CMK (cell line): Measurements from ENCODE around the gene ZP3.
"Not testable (repeated sequence)": the region's sequence is repeated elsewhere in the genome, so short reads cannot be mapped to it uniquely, and the experiment has no call there.

Experiments used
- DNase-seq: peaks from one replicate; pipeline ENCODE4 v3.0.0-alpha.2; 2010; ENCODE audit warnings: low read depth

Gene ZP3

GRCh38 chr7:76485822-76486610 is 61.3 kb downstream of the ZP3 start:
- DNase-seq = not testable (repeated sequence)

- not testable (repeated sequence) for DNase-seq
Measured at GRCh38 chr7:76486618-76487017, 61.9 kb downstream of the ZP3 start.

GRCh38 chr7:76487969-76488368 is 63.2 kb downstream of the ZP3 start:
- not testable (repeated sequence) for DNase-seq
